Measurements from ENCODE around the gene DGKG.

GRCh38 chr3:186386883-186387560 lies 25.0 kb upstream of the DGKG start:
- TF ChIP-seq CTCF (IDR thresholded peaks at IDR 0.05) = no peak
- no peak for TF ChIP-seq POLR2A (IDR thresholded peaks at IDR 0.05)
- no peak for TF ChIP-seq POLR2AphosphoS5 (IDR thresholded peaks at IDR 0.05)

All from breast epithelium (tissue), 3 donors.